Breast epithelium (tissue), 4 donors: Measurements from ENCODE around the gene CACNA1I. TPM values are rescaled to one million over a fixed set of nuclear protein-coding genes. Genes with fewer than 3 reads are reported as not detected.

Source experiments
- DNase-seq, 2 donors: peaks; one replicate each; pipeline ENCODE4 v3.0.0-alpha.2; 2019; ENCODE audit warnings: low spot score in 2 of 2
- H3K27ac ChIP-seq, 2 donors: fragments of 200-600 bp; sonication (generic) in 1 of 2; one replicate each; pipeline ENCODE4 v1.5.1; 2016 to 2019; ENCODE audit warnings: mild to moderate bottlenecking in 1 of 2
- H3K27me3 ChIP-seq, 2 donors: fragments of 200-600 bp; sonication (generic) in 1 of 2; one replicate each; pipeline versions ENCODE4 v1.5.1 to v1.6.0; 2017 to 2019; ENCODE audit warnings: control low read depth in 1 of 2, mild to moderate bottlenecking in 1 of 2
- H3K36me3 ChIP-seq: fragments of 200-600 bp; one replicate; pipeline ENCODE4 v1.5.1; 2019
- H3K4me1 ChIP-seq, 2 donors: fragments of 200-600 bp; sonication (generic); one replicate each; pipeline ENCODE4 v1.5.1; 2016 to 2019; ENCODE audit warnings: control low read depth in 1 of 2
- H3K4me3 ChIP-seq, 3 donors: fragments of 200-600 bp; sonication (generic); 1 replicate in 2 of 3; 2 replicates in 1 of 3; pipeline ENCODE4 v1.5.1; 2016 to 2019; ENCODE audit warnings: mild to moderate bottlenecking in 3 of 3, moderate library complexity in 2 of 3
- H3K9me3 ChIP-seq, 2 donors: fragments of 200-600 bp; sonication (generic) in 1 of 2; one replicate each; pipeline ENCODE4 v1.5.1; 2016 to 2019; ENCODE audit warnings: control low read depth in 1 of 2
- CTCF ChIP-seq, 3 donors: fragments of 450-650 bp; IDR thresholded peaks; one replicate each; pipeline ENCODE4 v1.5.1; 2016 to 2017; ENCODE audit warnings: antibody characterized with exemption in 3 of 3, mild to moderate bottlenecking in 3 of 3, moderate library complexity in 3 of 3
- POLR2A ChIP-seq: fragments of 450-650 bp; IDR thresholded peaks from one replicate; pipeline ENCODE4 v1.6.1; 2016; ENCODE audit warnings: antibody characterized with exemption, mild to moderate bottlenecking, moderate library complexity
- POLR2AphosphoS5 ChIP-seq, 3 donors: sonication (generic); formaldehyde crosslinking; IDR thresholded peaks; one replicate each; pipeline ENCODE4 v1.6.1; 2017; ENCODE audit warnings: antibody characterized with exemption in 3 of 3
- intact Hi-C: fragments of 100-400 bp; cut with DNase I; formaldehyde crosslinking; loops from one replicate; pipeline ENCODE4 v1.15.1; 2023; ENCODE audit warnings: low total_unique reads
- total RNA-seq, 3 donors: library from RNA; depleted of rRNA; stranded (reverse); fragments of >200 nt; gene quantifications; one replicate each; pipeline ENCODE4 v1.1.0, GENCODE V29; 2016

The CACNA1I gene
- total RNA-seq, 3 donors from 2014 or later: 0.32 to 0.44 (median 0.33) TPM

- peaks cover 0 to 18% of the 10 kb centered on the region in 2 donors for H3K27me3 ChIP-seq
- DNase-seq: no peak
- H3K4me1 ChIP-seq: no peaks in the 10 kb centered on the region
- TF ChIP-seq POLR2A (no peak), CTCF (IDR thresholded peaks at IDR 0.05) (no peak), POLR2AphosphoS5 (IDR thresholded peaks at IDR 0.05) (no peak)
- H3K9me3 ChIP-seq: no peaks in the 10 kb centered on the region
- no peak overlapping the region for H3K4me3 ChIP-seq
- no peak overlapping the region for H3K27ac ChIP-seq
- intact Hi-C loops: no loop called here
- no peaks in the 10 kb centered on the region for H3K36me3 ChIP-seq
These were observed 47.6 kb downstream of the CACNA1I start for GRCh38 chr22:39617970-39618757.

- no peak for TF ChIP-seq POLR2AphosphoS5 (IDR thresholded peaks at IDR 0.05)
- no peak for TF ChIP-seq POLR2A
- intact Hi-C loops: no loop called here
- Histone ChIP-seq H3K27ac (no peak overlapping the region), H3K4me1 (no peaks in the 10 kb centered on the region), H3K27me3 (peaks cover 0 to 18% of the 10 kb centered on the region in 2 donors), H3K9me3 (no peaks in the 10 kb centered on the region), H3K4me3 (no peak overlapping the region), H3K36me3 (no peaks in the 10 kb centered on the region)
- DNase-seq: no peak
These were observed 48.5 kb downstream of the CACNA1I start for GRCh38 chr22:39618996-39619530.

- peaks cover 0 to 18% of the 10 kb centered on the region in 2 donors for H3K27me3 ChIP-seq
- no peak overlapping the region for H3K27ac ChIP-seq
- H3K36me3 ChIP-seq: no peaks in the 10 kb centered on the region
- H3K4me3 ChIP-seq: no peak overlapping the region
- DNase-seq: no peak
- TF ChIP-seq POLR2AphosphoS5 (IDR thresholded peaks at IDR 0.05): no peak
- no peak for TF ChIP-seq CTCF (IDR thresholded peaks at IDR 0.05)
- TF ChIP-seq POLR2A: no peak
- intact Hi-C loops: no loop called here
- H3K9me3 ChIP-seq: no peaks in the 10 kb centered on the region
- H3K4me1 ChIP-seq: no peaks in the 10 kb centered on the region
These were observed 50.6 kb downstream of the CACNA1I start for GRCh38 chr22:39620924-39621690.

- Histone ChIP-seq H3K4me3 (no peak overlapping the region), H3K9me3 (no peaks in the 10 kb centered on the region), H3K27ac (no peak overlapping the region), H3K4me1 (no peaks in the 10 kb centered on the region), H3K27me3 (peaks cover 0 to 18% of the 10 kb centered on the region in 2 donors), H3K36me3 (no peaks in the 10 kb centered on the region)
- TF ChIP-seq POLR2A (no peak), POLR2AphosphoS5 (IDR thresholded peaks at IDR 0.05) (no peak), CTCF (IDR thresholded peaks at IDR 0.05) (no peak)
- intact Hi-C loops: no loop called here
- no peak for DNase-seq
These were observed 51.3 kb downstream of the CACNA1I start for GRCh38 chr22:39621826-39622225.

GRCh38 chr22:39622881-39623367 lies 52.4 kb downstream of the CACNA1I start:
- H3K9me3 ChIP-seq: no peaks in the 10 kb centered on the region
- TF ChIP-seq POLR2A (no peak), CTCF (IDR thresholded peaks at IDR 0.05) (no peak), POLR2AphosphoS5 (IDR thresholded peaks at IDR 0.05) (no peak)
- H3K36me3 ChIP-seq: no peaks in the 10 kb centered on the region
- intact Hi-C loops: no loop called here
- no peak for DNase-seq
- no peak overlapping the region for H3K27ac ChIP-seq
- peaks cover 0 to 25% of the 10 kb centered on the region in 2 donors for H3K27me3 ChIP-seq
- H3K4me3 ChIP-seq: no peak overlapping the region
- H3K4me1 ChIP-seq: no peaks in the 10 kb centered on the region
